DOHH2 (cell line): ENCODE data around the gene CNTN5.

Experiments used
- CTCF ChIP-seq: fragments of 200-600 bp; sonication (generic); IDR thresholded peaks from one replicate; pipeline ENCODE4 v1.5.1; 2014; ENCODE audit warnings: antibody characterized with exemption, mild to moderate bottlenecking, low read depth, low read length; ENCODE audit not compliant: poor library complexity, severe bottlenecking
- EZH2phosphoT487 ChIP-seq: fragments of 200-600 bp; sonication (generic); IDR thresholded peaks from 2 replicates; pipeline ENCODE4 v1.6.1; 2017; ENCODE audit warnings: borderline replicate concordance, mild to moderate bottlenecking, antibody characterized with exemption, low read length, moderate library complexity, mixed read lengths

DNA sequence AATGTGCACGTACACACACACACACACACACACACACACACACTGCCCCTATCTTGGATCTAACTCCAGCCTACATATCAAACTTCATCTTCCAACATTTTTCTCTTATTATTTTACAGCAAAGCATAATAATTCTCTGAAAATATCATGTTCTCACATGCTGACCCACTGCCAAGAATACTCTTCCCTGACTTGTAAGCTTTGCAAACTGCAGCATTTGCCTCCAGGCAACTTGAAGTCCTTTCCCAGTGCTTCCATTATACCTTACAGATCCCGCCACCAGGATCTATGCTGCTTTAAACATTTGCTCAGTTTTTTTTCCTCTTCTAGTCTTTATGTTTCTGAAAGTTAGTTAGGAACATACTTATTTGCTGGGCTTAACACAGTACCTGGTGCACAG lies 1183.0 kb downstream of the CNTN5 start:
- TF ChIP-seq CTCF (no peak), EZH2phosphoT487 (no peak)
